Activated effector memory CD4-positive, alpha-beta T cell treated with anti-CD3 and anti-CD28 coated beads, Interleukin-2, amount 50 U/mL, for 16 hours (primary cell): Measurements from ENCODE around the gene TEX22.

Experiments used
- DNase-seq: peaks from one replicate; pipeline ENCODE4 v3.0.0-alpha.2; 2020

The TEX22 gene

DNA sequence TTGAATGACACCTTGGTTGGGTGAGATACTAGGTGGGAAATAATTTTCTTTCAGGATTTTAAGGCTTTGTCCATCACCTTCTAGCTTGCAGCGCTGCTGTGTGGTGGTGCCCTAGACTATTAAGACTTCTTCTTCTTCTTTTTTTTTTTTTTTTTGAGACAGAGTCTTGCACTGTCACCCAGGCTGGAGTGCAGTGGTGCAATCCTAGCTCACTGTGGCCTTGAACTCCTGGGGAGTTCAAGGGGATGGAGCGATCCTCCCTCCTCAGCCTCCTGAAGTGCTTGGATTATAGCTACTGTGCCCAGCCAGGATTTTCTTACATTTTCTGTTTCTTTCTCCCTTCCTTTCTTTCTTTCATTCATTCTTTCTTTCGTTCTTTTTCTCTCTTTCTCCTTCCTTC is 11.0 kb downstream of the TEX22 start:
- DNase-seq: no peak

DNA sequence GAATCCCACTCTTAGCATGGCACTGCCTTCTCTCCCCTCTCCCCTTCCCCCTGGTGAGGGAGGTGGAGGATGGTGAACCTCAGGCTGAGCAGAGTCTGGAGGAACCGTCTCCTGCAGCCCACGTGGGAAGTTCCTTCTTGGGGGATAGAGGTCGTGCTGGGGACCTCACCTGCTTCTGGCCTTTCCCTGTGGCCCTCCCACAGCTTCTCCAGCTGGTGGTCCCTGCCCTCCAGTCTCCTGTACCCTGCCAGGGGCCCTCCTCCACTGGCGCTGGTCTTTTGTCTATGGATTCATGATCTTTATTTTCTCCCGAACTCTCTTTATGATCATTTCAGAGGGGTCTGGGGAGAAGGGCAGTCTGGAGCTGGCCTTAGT is 12.3 kb downstream of the TEX22 start:
- DNase-seq: no peak

DNA sequence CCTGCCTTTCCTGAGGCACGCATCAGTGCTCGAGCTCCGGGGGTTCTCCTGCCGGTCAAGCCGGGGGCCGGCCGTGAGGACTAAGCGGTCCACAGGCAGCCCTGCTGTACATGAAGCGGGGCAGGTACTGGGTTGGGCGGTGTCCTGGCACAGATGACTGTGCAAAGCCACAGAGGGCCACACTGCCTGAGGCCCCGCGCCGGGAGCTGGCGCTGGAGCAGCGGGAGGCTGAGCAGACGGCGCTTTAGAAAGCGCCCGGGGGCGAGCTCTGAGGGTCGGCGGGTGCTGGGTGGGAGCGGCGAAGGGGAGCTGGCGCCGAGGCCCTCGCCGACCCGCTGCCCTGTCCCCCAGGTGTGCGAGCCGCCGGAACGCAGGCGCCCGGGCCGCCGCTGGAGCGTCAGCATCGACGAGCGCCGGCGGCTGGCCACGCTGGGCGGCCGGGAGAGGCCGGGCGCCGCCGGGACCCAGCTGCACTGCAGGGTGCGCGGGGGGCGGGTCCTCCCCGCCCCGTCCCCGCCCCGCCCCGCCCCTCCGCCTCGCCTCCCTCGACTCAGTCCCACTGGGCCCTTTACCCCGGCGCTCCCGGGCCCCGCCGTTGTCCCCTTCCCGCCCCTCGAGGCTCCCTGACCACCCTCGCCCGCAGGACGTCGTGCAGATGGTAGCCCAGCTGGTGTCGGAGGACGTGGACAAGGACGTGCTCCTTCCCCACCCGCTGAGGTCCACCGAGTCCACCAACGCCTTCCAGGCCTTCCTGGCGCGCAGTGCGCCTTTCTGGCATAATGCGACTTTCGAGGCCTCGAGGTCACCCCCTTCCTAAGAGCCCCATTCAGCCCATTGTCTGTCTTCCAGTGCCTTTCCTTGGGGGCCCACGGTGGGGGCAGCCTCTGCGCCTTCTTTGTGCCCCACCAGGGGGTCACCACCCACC is 12.9 kb downstream of the TEX22 start:
- no peak for DNase-seq

DNA sequence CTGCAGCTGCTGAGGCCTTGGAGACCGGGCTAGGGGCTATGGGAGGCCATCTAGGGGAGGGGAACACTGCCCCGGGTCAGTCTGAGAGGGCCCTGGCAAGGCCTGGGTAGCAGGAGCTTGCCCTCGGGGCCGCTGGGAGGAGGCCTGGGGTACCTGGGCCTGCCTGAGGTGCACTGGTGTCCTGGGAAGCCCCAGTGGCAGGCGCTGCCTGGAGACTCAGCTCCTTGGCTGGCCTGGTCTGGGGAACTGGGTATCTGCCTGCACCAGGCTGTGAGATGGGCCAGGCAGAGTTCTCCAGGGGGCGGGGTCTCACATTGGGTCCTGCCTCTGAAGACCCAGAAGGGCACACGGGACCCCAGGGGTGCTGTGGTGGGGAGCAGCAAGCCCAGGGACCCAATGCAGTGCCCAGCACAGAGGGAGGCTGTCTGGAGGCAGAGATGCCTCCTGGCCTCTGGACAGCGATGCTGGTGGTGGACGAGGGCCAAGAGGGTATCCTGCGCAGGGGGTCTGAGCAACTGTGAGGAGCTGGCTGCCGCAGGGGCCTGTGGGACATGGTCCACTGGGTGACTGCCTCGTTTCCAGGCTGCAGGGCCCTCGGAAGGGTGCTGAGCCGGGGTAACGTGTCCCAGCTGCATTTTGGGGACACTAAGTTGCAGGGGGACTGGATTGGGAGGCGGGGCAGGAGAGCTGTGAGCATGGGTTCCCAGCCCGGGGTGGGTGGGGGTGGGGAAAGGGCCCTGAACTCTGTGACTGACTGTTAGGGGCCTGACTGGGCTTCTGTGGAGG is 13.8 kb downstream of the TEX22 start:
- DNase-seq: no peak

DNA sequence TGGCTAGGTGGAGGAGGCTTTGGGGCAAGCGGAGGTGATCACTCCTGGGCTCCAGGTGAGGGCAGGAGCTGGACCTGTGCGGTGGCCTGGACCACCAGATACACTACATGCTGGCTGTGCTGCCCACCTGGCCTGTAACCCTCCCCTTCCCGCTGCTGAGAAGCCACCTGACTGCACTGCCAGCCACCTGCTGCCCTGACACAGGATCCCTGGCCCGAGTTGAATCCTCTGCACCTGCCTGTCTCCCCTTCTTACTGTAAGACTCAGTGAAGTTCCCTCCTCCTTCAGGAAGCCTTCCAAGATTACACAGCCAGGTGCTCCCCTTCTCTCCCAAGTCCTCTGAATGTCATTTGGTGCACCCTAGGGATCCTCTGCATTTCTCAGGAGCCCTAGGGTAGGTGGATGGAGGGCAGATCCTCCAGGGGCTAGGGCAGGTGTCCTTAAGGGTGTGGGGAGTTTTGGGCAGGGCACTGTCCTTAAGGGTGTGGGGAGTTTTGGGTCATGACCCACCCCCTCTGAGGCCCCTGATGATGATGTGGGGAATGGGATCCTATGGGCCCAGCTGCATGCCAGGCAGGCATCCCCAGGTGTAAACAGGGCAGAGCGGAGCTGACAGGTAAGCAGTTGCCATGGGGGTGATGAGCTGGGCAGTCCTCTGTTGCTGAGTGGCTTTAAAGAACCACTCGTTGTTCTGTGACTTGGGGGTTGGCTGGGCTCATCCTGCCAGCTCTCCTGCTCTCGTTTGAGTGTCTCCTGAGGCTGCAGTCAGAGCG is 14.6 kb downstream of the TEX22 start:
- no peak for DNase-seq

DNA sequence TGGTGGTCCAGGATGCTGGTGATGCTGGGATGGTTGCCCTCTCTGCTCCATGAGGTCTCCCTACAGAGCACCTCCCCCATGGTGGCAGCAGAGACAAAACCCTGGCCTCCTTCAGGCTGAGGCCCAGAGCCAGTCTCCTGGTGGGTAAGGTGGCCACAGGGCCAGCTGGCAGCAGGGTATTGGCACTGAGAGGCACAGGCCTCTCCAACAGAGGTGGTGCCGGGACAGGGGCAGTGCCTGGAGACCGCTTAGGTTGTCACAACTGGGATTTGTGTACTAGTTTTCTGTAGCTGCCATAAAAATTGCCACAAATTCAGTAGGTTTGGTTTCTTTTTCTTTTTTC is 15.2 kb downstream of the TEX22 start:
- DNase-seq: no peak

DNA sequence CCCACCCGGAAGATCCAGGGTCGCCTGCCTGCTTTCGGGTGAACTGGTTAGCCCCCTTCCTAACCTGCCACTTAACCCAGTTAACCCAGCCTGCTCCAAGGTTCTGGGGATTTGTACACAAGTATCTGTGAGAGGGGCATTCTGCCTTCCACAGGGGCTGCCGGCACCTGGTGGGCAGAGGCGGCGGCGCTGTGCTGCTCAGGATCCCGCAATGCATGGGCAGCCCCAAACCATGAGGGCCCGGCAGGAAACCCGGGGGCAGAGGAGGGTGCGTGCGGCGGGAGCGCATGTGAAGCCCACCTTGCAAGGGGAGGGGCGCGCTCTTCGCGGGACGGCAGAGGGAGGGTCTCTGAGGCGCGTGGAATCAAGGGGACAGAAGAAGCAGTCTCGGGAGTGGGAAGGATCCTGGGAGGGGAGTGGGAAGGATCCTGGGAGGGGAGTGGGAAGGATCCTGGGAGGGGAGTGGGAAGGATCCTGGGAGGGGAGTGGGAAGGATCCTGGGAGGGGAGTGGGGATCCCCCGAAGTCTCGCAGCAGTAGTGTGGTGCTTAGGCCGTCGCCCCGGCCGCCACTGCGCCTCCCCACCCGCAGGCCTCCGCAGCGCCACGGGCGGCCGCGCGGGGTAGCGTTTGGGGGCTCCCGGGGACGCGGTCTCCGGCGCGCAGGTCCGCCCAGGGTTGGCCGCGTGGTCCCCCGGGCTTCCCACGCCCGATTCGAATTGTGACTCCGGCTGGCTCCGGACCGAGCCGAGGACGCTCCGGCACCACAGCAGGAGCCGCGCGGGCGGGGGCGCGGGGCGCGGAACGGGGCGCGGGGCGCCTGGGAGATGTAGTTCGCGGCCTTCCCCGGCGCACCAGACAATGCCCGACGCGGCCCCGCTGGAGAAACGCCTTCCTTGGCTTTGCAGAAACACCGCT is 16.4 kb downstream of the TEX22 start:
- peak; percentile 87 for DNase-seq

DNA sequence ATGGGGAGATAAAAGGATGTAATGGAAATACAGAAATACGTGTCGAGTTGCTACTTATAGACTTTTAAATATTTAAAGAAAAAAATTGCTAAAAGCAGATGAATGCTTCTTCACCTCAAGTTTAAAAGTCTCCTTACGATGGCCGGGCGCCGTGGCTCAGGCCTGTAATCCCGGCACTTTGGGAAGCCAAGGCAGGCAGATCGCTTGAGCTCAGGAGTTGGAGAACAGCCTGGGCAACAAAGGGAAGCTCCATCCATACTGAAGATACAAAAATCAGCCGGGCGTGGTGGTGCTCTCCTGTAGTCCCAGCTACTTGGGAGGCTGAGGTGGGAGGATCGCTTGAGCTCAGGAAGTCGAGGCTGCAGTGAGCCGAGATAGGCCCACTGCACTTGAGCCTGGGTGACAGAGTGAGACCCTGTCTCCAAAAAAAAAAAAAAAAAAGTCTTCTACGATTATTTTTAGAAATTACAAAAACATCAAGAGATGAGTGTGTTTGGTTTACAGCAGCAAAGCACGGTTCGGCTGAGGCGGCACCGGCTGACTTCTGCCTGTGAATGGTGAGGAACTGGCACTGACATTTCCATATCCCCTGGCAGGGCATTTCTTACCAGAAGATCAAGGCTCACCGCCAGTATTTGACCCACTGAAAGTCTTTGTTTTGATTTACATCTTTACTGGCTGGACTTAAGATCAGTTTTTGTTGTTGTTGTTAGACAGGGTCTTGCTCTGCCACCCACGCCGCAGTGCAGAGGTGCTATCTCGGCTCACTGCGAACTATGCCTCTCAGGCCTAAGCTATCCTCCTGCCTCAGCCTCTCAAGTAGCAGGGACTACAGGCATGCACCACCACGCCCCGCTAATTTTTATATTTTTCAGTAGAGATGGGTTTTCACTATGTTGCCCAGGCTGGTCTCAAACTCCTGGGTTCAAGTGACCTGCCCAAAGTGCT is 17.4 kb downstream of the TEX22 start:
- no peak for DNase-seq

DNA sequence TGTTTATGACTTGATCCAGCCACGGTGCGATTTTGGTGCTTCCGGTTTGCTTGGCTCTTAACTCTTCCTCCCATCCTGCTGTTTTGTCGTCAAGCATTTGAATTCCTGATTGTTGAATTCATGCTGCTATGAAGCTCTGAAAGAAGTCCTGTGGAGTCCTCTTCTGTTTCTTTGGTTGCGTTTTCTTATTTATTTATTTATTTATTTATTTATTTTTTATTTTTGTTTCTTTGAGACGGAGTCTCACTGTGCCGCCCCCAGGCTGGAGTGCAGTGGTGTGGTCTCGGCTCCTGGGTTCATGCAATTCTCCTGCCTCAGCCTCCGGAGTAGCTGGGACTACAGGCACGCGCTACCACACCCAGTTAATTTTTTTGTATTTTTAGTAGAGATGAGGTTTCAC is 18.3 kb downstream of the TEX22 start:
- no peak for DNase-seq

DNA sequence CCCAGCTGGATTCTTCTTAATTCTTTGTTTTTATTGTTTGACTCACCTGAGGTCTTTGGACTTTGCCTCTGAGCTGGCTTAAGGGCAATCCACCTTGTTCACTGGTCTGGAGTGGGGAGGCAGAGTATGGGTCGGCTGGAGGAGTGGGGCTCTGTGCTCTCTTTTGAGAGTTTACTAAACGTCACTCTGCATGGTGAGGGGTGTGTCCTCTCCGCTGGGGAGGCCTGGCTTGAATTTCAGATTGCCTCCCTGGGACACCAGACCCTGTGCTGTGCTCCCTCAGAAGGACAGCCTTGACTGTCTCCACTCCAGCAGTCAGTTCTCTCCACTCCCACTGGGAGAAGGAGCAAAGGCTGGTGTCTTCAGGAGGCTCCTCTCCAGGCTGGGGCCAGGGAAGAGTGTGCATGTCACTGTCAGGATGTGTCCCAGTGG is 19.4 kb downstream of the TEX22 start:
- no peak for DNase-seq

DNA sequence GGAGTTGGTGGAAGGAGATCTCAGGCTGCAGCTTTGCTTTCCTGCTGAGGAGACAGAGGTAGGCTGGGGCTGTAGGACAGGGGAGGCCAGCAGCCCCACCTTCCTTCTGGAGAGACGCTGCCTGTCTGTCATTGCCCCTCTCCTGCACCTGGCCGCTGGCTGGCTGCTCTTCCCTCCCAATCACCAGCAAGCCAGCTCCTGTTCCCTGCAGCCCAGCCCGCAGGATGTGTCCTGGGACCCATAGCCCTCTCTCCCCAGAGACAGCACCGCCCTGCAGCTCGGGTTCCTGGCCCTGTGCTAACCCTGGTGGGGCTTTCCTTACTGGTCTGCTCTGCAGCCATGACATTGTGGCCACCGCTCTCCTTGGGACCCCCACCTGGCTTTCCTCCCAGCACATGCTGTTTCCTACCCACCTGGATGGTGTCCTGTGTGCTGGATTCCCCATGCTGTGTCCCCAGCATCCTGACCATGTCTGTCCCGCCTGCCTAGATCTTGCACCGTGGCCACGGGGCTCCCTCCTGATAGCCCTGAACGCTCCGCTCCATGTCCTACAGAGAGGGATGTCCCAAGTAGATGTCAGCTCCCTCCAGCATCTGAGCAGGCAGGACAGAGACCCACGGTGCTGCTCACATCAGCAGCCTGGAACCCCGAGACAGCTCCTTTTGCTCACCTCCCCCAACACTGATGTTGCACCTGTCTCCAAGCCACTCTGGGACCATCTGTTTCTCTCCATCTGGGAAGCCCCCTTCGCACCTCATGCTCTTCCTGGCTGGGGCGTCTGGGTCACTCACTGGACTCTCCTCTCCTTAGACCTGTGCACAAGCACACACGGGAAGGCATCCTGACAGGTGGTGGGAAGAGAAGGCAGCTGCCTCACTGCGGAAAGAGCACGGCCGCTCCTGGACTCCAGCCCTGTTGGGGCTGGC is 20.2 kb downstream of the TEX22 start:
- DNase-seq: no peak

DNA sequence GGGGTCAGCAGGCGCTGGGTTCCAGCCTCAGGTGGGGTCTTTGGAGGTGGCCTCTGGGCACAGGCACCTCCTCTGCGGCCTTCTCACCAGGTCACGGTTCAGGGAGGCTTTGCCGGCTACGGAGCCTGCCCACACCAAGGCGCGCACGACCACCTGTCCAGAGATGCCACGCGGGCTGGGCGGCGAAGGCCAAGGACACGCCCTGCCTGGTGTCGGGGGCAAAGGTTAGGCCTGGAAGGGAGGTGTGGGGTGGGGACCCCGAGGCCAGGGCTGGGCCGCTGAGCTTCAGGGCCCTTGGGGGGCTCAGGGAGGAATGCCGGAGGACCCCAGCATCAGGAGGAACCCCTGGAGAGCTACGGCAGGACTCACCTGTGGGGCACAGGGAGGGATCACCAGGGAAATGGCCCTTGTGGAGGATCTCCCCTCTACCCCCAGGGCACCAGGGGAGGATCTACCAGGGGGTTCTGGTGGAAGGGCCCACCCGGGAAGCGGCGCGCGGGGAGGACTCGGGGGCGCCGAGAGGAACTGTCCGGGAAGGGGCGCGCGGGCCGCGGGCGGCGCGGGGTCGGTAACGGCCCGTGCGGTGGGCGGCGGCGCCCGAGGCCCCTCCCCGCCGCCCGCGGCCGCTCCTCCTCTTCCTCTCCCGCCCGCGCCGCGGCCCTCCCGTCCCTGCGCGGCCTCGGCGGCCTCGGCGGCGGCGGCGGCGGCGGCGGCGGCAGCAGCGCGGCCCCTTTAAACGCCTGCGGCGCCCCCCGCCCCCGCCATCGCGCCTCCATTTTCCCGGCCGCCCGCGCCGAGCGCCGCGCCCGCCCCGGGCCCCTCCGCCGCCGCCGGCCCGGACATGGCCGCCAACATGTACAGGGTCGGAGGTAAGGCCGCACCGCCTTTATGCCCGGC is 21.1 kb downstream of the TEX22 start, which contains the start of gene MTA1:
Gene MTA1, plus strand, starts transcription at position 633 of the 897 bp plus-strand sequence. Its CDS starts 209 bp downstream, at position 842.
- DNase-seq: peak; percentile 83

DNA sequence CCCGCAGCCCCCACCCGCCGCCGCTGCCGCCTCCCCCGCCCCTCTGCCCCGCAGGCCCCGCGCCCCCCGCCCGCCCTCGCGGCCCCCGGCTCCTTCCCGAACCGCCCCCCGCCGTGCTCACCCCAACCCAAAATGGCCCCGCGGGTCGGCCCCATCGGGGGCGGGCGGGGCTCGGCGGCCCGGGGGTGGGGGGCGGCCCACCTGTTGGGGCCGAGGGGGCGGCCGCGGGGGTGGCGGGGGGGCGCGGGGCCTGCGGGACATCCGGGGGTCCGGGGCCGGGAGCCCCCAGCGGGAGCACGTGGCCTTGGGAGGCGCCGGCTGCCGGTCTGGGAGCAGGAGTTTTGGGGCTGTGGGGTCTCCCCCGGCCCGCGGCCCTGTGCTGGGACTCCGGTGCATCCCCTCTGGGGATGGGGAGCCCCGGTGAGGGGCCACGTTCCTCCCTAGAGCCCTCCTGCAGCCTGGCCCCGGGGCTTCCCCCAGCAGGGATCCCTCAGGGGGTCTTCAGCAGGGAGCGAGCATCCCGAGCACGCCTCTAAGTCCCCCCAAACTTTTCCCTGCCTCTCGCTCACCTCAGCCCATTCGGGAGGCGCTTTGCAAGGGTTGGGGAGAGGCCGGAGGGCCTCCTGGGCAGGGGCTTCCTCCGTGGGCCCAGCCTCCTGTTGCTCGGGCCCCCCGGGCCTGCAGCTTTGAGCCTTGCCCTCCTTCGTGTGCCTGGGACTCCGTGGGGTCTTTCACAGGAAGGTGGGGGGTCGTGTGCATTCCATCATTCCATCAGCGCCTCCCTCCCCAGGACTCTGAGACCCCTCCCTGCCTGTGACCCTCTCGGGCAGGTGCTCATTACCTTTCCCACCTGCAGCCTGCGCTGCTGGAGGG is 22.0 kb downstream of the TEX22 start:
- DNase-seq: no peak

DNA sequence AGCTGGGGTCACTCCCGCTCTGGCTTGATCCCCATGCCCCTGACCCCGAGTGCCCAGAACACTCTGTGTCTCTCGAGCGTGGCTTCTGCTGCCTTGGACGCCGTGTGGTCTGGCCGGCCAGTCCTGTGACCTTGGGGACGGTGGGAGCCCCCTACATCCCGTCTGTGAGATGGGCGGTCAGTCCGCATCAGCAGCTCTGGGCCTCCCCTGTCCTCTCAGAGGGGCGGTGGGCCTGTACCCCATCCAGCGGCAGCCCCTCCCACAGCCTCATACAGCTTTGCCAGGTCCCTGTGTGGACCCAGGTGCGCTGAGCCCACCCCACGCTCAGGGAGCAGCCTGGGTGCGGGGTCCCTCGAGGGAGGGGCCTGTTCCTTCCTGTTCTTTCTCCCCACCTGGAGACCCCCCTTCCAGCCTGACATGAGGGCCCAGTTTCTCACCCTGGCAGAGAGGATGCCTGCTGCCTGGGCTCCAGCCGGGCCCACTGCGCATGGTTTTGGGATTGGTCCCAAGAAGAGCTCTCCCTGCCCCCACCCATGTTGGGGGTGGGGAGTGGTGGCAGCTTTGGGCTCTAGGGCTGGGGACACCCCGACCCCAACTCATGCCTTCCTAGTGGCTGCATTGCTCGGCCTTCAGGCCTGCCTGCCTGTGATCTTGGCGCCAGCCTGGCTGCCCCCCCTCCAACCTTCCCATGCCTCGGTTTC is 22.8 kb downstream of the TEX22 start:
- no peak for DNase-seq

DNA sequence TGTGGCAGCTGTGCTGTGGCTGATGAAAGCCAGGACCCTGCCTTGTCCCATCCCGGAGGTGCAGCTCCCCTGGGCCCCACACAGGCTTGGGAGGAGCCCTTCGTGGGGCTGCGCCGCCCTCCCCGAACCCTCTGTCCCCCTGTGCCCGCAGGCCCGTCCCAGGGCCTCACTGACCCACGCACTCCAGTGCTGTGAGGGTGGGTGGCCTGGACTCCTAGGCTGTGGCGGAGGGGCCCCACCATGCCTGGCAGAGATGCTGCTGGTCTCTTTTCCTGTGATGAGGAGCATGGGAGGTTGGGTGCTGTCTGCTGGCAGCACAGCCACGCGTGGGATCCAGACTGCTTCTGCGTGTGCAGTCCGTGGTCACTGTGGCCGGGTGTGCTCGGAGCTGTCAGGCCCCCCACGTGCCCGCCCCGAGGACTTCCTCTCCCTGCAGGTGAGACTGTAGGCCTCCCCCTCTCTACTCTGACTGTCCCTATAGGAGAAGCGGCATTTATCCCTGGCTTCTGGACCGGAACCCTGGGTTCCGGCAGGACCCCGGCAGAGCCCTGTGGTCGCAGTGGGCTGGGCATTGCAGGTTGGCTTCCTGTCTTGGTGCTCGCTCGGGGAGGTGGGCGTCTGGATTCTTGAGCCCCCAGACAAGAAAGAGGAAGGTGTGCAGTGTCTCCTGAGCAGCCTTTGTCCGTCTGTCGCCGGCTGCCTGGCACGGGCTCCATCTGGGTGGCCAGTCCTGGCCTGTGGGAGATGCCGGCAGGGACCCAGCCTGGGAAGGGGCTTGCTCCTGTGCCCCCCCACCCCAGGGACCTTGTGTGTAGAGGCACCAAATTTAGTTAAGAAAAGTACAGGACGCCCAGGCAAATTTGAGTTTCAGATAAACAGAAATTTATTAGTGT is 23.6 kb downstream of the TEX22 start:
- DNase-seq: no peak
